Epithelial cell of esophagus (primary cell): ENCODE results near the gene UBXN2A.
A peak's percentile ranks its signal among the peaks of the same experiment; 100 is the strongest.

Source experiments
- DNase-seq: peaks from one replicate; pipeline ENCODE4 v3.0.0; 2010; ENCODE audit warnings: low read depth
- H3K4me3 ChIP-seq: 2 replicates; pipeline ENCODE4 v1.5.1; 2011; ENCODE audit warnings: mild to moderate bottlenecking, low read length, control low read depth
- TF ChIP-seq, protein P1 (sequence below): IDR thresholded peaks from 2 replicates; pipeline ENCODE4 v1.5.1; 2011; ENCODE audit warnings: low read depth, mild to moderate bottlenecking, low read length, control low read depth, inconsistent platforms; ENCODE audit not compliant: insufficient read depth; ENCODE audit errors: missing control alignments

The UBXN2A gene

DNA sequence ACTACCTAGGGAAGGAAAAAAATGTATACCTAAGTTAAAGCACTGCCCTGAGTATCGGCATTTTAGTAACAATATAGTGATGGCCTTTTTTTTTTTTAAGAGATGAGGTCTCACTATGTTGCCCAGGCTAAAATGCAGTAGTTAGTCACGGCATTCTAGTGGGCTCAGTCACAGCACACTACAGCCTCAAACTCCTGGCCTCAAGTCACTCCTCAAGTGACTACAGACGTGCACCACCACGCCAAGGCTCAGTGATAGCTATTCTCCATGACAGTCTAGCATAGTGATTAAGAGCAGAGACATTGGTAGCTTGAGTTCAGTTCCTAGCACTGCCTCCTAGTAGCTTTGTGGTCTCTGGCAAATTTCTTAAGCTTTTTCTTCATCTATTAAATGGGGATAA lies 27.6 kb downstream of the UBXN2A start:
- H3K4me3 ChIP-seq, result no peak overlapping the region
- no peak for DNase-seq
- TF ChIP-seq, protein P1, sequence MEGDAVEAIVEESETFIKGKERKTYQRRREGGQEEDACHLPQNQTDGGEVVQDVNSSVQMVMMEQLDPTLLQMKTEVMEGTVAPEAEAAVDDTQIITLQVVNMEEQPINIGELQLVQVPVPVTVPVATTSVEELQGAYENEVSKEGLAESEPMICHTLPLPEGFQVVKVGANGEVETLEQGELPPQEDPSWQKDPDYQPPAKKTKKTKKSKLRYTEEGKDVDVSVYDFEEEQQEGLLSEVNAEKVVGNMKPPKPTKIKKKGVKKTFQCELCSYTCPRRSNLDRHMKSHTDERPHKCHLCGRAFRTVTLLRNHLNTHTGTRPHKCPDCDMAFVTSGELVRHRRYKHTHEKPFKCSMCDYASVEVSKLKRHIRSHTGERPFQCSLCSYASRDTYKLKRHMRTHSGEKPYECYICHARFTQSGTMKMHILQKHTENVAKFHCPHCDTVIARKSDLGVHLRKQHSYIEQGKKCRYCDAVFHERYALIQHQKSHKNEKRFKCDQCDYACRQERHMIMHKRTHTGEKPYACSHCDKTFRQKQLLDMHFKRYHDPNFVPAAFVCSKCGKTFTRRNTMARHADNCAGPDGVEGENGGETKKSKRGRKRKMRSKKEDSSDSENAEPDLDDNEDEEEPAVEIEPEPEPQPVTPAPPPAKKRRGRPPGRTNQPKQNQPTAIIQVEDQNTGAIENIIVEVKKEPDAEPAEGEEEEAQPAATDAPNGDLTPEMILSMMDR, result no peak

- TF ChIP-seq, protein P1, result no peak
- no peak overlapping the region for H3K4me3 ChIP-seq
- no peak for DNase-seq
Measured at GRCh38 chr2:23976883-23977282, 36.6 kb downstream of the UBXN2A start.

GRCh38 chr2:23988371-23988770 lies 48.1 kb downstream of the UBXN2A start:
- H3K4me3 ChIP-seq, result no peak overlapping the region
- peak; percentile 49 for DNase-seq
- TF ChIP-seq, protein P1, result peak; percentile 43

DNA sequence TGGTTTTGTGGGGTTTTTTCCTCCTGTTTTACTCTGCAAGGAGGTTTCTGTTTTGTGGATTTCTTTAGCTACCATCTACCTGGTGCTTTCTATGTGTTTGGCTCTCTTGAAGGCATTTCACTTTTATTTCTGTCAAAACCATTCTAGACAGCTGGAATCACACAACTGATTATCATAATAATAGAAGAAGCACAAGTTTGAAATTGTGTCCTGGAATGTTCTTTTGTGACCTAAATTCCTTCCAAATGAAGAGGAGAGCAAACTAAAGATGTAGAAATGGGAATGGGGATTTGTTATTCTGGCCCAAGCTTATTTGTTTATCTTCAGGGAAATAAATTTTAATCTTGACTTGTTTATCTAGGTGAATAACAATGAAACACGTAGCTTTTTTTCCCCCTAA lies 52.7 kb downstream of the UBXN2A start:
- H3K4me3 ChIP-seq, result no peak overlapping the region
- no peak for DNase-seq
- TF ChIP-seq, protein P1, result no peak

DNA sequence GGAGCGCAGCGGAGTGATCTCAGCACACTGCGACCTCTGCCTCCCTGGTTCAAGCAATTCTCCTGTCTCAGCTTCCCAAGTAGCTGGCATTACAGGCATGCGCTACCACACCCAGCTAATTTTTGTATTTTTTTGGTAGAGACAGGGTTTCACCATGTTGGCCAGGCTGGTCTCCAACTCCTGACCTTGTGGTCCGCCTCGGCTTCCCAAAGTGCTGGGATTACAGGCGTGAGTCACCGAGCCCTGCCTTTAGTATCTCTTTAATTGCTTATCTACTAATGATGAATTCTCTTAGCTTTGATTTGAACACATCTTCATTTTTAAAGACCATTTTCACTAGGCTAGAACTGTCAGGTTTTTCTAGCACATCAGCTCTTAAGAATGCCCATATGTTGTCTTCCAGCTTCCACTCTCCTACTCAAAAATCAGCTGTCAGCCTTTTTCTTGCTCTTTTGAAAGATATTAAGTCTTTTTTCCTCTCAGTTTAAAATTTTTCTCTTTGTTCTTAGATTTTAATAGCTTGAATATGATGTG lies 53.5 kb downstream of the UBXN2A start:
- H3K4me3 ChIP-seq, result no peak overlapping the region
- DNase-seq, result no peak
- TF ChIP-seq, protein P1, result no peak

DNA sequence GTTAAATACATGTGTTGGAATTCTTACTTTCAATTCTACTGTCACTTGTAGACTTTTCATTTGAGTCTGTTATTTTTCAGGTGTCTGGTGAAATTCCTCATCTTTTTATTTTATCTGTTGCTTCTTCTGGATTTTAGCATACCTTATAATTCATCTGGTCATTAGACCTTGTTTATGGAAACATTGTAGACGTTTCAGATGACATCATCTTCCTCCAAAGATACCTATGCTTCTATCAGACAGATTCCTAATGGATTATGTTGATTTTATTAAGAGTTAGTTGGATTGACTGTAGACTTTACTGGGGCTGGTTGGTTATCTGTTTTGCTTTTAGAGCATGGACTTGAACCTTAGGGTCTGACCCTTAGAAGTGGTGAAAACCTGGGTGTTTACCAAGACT lies 54.3 kb downstream of the UBXN2A start:
- H3K4me3 ChIP-seq, result no peak overlapping the region
- TF ChIP-seq, protein P1, result no peak
- DNase-seq, result no peak

DNA sequence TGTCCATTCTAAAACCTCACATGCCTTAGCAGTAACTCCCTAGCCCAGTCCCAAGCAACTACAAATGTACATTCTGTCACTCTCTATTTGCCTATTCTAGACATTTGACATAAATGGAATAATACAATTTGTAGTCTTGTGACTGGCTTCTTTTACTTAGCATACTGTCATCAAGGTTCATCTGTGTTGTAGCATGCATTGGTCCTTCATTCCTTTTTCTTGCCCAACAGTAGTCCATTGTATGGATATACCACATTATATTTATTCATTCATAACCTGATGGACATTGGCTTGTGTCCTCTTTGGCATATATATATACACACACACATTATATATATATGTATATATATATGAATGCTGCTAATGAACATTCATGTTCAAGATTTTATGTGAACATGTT lies 67.4 kb downstream of the UBXN2A start:
- TF ChIP-seq, protein P1, result no peak
- no peak for DNase-seq

More for the DNA sequence above, 67.4 kb downstream of the UBXN2A start:
- H3K4me3 ChIP-seq, result no peak overlapping the region
